Measurements from ENCODE around the gene BBX.

The BBX gene

DNA sequence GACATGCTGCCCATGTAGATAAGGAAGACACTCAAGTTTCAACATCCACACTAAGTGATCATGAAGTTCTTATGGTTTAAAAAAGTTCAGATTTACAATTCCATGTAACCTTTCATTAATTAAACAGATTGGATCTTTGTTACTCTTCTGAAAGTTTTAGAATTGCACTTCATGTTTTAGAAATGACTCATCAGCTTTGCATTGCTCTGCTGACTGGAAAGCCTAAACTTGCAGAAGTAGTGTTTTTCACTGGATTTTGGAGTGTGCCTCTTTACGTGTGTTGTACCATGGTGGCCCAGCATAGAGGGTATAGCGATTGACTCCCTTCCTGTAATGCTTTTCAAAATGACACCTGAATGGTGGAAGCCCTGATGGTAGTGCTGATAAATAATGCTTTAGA lies 157.9 kb downstream of the BBX start:
- in situ Hi-C loops (cut with MboI; ENCODE audit: low sequenced_read_pairs, unreplicated experiment) = no loop called here
- TF ChIP-seq, protein P1, sequence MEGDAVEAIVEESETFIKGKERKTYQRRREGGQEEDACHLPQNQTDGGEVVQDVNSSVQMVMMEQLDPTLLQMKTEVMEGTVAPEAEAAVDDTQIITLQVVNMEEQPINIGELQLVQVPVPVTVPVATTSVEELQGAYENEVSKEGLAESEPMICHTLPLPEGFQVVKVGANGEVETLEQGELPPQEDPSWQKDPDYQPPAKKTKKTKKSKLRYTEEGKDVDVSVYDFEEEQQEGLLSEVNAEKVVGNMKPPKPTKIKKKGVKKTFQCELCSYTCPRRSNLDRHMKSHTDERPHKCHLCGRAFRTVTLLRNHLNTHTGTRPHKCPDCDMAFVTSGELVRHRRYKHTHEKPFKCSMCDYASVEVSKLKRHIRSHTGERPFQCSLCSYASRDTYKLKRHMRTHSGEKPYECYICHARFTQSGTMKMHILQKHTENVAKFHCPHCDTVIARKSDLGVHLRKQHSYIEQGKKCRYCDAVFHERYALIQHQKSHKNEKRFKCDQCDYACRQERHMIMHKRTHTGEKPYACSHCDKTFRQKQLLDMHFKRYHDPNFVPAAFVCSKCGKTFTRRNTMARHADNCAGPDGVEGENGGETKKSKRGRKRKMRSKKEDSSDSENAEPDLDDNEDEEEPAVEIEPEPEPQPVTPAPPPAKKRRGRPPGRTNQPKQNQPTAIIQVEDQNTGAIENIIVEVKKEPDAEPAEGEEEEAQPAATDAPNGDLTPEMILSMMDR (IDR thresholded peaks at IDR 0.05; ENCODE audit: borderline replicate concordance, control extremely low read depth, extremely low read depth, insufficient read depth, missing control alignments) = no peak
- no peak for DNase-seq (ENCODE audit: low spot score)

DNA sequence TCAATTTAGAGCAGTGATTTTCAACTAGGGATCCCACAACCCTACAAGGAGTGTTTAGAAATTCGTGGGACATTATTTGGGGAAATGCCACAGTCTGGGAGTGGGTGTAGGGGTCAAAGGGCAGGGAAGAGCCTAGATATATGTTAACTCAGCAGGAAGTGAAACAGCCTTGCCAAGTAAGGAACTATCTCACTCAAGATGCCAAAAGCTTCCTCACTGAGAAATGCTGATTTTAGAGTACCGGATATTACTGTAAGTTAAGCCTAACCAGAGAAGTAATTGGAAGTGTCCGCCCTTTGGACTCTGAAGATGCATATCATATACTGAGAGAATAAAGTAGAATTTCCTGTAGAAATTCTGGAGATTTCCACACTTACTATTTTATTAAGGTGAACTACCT lies 158.6 kb downstream of the BBX start:
- DNase-seq (ENCODE audit: low spot score) = no peak
- in situ Hi-C loops (cut with MboI; ENCODE audit: low sequenced_read_pairs, unreplicated experiment) = no loop called here
- TF ChIP-seq, protein P1 (IDR thresholded peaks at IDR 0.05; ENCODE audit: borderline replicate concordance, control extremely low read depth, extremely low read depth, insufficient read depth, missing control alignments) = no peak

DNA sequence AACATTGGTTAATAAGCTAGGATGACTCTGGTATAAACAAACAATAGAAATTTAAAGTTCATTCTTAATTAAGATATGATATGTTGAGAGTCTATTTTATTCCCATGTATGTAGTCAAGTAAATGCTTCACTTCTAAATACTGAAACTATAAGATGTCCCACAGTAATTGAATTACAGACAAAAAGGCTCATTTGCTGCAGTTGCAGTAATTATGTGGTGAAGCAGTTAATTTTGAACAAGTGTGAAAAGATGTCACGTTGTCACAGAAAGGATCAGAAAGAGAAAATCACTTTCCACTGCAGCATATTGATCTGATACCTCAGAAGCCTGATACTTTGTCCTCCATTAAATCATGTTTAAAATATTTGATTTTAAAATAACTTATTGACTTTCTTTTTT lies 159.8 kb downstream of the BBX start:
- TF ChIP-seq, protein P1 (IDR thresholded peaks at IDR 0.05; ENCODE audit: borderline replicate concordance, control extremely low read depth, extremely low read depth, insufficient read depth, missing control alignments) = no peak
- in situ Hi-C loops (cut with MboI; ENCODE audit: low sequenced_read_pairs, unreplicated experiment) = no loop called here

DNA sequence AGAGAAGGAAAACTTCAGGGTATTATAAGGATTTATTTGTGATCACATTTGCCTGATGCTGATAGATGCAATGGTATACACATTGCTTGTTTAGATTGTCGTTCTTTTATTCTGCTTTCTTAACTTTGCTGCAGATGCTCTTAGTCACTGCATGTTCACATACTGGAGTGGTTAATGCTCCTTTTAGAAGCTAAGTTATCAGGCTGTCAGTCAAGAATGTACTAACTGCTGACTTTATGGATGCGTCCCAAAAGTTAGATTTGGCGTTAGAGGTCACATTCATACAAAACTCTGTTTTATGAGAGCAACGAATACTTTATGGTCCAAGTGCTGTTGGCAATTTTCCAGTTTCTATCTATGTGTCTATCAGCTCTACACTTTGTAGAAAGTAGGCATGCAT lies 160.7 kb downstream of the BBX start:
- TF ChIP-seq, protein P1 (IDR thresholded peaks at IDR 0.05; ENCODE audit: borderline replicate concordance, control extremely low read depth, extremely low read depth, insufficient read depth, missing control alignments) = no peak
- no peak for DNase-seq (ENCODE audit: low spot score)
- in situ Hi-C loops (cut with MboI; ENCODE audit: low sequenced_read_pairs, unreplicated experiment) = no loop called here

More for the DNA sequence above, 159.8 kb downstream of the BBX start:
- DNase-seq (ENCODE audit: low spot score) = no peak

DNA sequence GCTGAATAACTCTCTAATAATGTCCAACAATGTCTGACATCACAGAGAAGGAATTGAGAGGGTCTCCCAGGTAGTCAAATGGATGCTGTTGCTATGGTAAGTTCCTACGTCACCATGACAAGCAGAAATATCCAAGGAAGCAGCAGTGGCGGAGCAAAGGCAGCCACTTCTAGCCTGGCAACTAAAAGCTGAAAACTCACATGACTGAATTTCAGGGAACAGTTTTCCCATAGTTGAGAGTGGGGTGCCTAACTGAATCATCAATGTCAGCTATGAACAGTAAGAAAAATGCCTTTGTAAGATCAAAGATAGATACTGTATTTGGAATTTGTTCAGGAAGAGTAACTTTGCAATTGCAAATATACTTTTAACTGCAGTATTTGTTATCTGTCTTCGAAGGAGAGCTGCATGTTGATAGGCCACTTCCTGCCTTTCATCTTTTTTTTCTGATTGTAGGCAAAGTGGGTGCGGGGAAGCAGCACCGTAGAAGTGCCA lies 161.7 kb downstream of the BBX start:
- no peak for DNase-seq (ENCODE audit: low spot score)
- in situ Hi-C loops (cut with MboI; ENCODE audit: low sequenced_read_pairs, unreplicated experiment) = no loop called here
- TF ChIP-seq, protein P1 (IDR thresholded peaks at IDR 0.05; ENCODE audit: borderline replicate concordance, control extremely low read depth, extremely low read depth, insufficient read depth, missing control alignments) = no peak

DNA sequence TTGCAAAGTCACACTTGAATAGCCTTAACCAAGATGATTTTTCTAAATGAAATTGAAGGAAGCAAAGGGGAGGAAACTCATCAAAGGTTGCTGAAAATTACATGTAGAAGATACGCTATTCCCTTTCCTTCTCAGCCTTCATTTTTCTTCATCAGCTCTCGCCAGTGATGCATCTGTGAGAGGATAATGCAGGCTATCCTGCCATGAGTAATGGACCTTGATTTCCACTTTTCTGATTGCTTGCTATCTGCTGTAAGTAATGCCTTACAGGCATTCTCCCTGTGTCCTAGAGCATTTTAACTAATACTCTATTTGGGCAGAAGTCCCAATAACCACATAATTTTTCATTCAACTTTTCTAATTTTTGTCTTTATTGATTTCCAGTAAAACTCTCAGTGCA lies 162.6 kb downstream of the BBX start:
- in situ Hi-C loops (cut with MboI; ENCODE audit: low sequenced_read_pairs, unreplicated experiment) = no loop called here
- TF ChIP-seq, protein P1 (IDR thresholded peaks at IDR 0.05; ENCODE audit: borderline replicate concordance, control extremely low read depth, extremely low read depth, insufficient read depth, missing control alignments) = no peak
- DNase-seq (ENCODE audit: low spot score) = no peak

Data from GM13976 (cell line).